Activated CD8-positive, alpha-beta T cell treated with anti-CD3 and anti-CD28 coated beads, Interleukin-2, amount 10 ng/mL, durations not matched to agents 7 days and 5 days (primary cell): Measurements from ENCODE around the gene SAA2. TPM values are rescaled to one million over a fixed set of nuclear protein-coding genes. Genes with fewer than 3 reads are reported as not detected.
"Not testable (repeated sequence)": the region's sequence is repeated elsewhere in the genome, so short reads cannot be mapped to it uniquely, and the experiment has no call there.

Experiments
- ATAC-seq: fragments of 150-1000 bp; cut with Tn5 transposase; one replicate; pipeline ENCODE4 v1.10.0; 2021; ENCODE audit warnings: moderate library complexity
- CTCF ChIA-PET: fragments of 350-600 bp; sonication (Branson Sonifier 250); formaldehyde crosslinking; loops from one replicate; lab custom pipeline; 2021; ENCODE audit warnings: antibody characterized with exemption; lab: Charles Lee
- POLR2A ChIA-PET: fragments of 350-600 bp; sonication (Branson Sonifier 250); formaldehyde crosslinking; loops from one replicate; lab custom pipeline; 2021; ENCODE audit warnings: antibody characterized with exemption; lab: Charles Lee
- DNase-seq: peaks from one replicate; pipeline ENCODE4 v3.0.0-alpha.2; 2020
- H3K27ac Mint-ChIP-seq: one replicate; pipeline ENCODE4 v1.8.0; 2021; ENCODE audit warnings: mild to moderate bottlenecking, mixed read lengths
- H3K27me3 Mint-ChIP-seq: one replicate; pipeline ENCODE4 v1.8.0; 2021; ENCODE audit warnings: low read depth, mixed read lengths
- H3K36me3 Mint-ChIP-seq: one replicate; pipeline ENCODE4 v1.8.0; 2021; ENCODE audit warnings: low read depth, mixed read lengths
- H3K4me1 Mint-ChIP-seq: one replicate; pipeline ENCODE4 v1.8.0; 2021; ENCODE audit warnings: low read depth, mixed read lengths
- H3K4me3 Mint-ChIP-seq: one replicate; pipeline ENCODE4 v1.8.0; 2021; ENCODE audit warnings: mild to moderate bottlenecking, mixed read lengths
- H3K9me3 Mint-ChIP-seq: one replicate; pipeline ENCODE4 v1.8.0; 2022; ENCODE audit warnings: mixed read lengths; ENCODE audit not compliant: insufficient read depth
- total RNA-seq, 2 experiments: library from RNA; stranded (reverse); gene quantifications; one replicate each; pipeline ENCODE4 v1.2.3, GENCODE V29; 2021

Gene SAA2
- total RNA-seq, 2 experiments from 2014 or later, result not detected

DNA sequence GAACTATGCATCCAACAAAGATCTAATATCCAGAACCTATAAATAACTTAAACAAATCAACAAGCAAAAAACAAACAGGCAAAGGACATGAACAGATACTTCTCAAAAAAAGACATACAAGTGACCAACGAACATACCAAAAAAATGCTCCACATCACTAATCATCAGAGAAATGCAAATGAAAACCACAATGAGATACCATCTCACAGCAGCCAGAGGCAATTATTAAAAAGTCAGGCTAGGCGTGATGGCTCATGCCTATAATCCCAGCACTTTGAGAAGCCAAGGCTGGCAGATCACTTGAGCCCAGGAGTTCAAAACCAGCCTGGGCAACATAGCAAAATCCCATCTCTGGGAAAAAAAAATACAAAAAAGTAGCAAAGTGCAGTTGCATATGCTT lies 22.6 kb downstream of the SAA2 start:
- ATAC-seq (no peak), DNase-seq (no peak)
- ChIA-PET POLR2A (no interaction called here), CTCF (interaction anchor here (1.0 to 1.4 kb wide), 2 partner anchors 9 to 18 kb away, joined by 3 to 4 read pairs; no protein-coding TSS in a partner anchor)
- Mint-ChIP-seq H3K4me3 (no peak overlapping the region), H3K27ac (no peak overlapping the region), H3K9me3 (no peaks in the 10 kb centered on the region), H3K36me3 (no peaks in the 10 kb centered on the region), H3K27me3 (peaks cover 14% of the 10 kb centered on the region), H3K4me1 (no peaks in the 10 kb centered on the region)

DNA sequence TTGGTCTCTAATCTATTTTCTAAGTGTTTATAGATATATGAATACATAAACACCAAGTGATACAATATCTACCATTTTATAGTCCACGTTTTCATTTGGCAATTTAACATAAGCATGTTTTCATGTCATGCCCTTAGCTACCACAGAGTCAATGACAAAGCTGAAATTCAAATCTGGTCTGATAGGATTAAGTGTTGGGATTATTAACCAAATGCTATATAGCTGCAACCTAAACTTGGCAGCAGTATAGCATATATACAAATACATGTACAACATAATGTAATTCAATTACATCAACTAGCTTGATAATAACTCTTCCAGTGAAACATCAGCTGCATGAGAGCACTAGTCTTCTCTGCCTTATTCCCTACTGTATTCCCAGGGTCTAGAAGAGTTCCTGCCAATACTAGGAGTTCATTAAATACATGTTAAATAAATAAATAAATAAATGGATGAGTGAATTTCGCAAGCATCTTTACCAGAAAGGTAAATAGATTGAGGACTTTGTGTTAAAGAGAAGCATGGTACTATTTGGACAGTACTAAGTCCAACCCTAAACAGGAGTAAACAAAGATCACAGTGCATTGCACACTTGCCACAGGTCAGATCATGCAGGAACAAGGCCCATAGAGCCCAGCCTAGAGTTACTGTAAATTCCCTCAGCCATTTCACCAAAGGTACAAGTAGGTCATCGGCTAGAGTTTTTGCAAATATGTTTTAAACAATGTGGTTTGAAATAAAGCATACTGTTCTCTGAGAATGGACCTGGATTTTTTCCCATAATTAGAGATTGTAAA lies 24.7 kb downstream of the SAA2 start:
- DNase-seq (no peak), ATAC-seq (no peak)
- Mint-ChIP-seq H3K27ac (no peak overlapping the region), H3K4me1 (no peaks in the 10 kb centered on the region), H3K36me3 (no peaks in the 10 kb centered on the region), H3K4me3 (no peak overlapping the region), H3K27me3 (peaks cover 24% of the 10 kb centered on the region), H3K9me3 (no peaks in the 10 kb centered on the region)
- ChIA-PET CTCF (interaction anchor here (0.9 kb wide), 1 partner anchor 42 kb away, joined by 3 read pairs; no protein-coding TSS in a partner anchor), POLR2A (interaction anchor here (1.2 kb wide), 1 partner anchor 51 kb away, joined by 5 read pairs; no protein-coding TSS in a partner anchor)

DNA sequence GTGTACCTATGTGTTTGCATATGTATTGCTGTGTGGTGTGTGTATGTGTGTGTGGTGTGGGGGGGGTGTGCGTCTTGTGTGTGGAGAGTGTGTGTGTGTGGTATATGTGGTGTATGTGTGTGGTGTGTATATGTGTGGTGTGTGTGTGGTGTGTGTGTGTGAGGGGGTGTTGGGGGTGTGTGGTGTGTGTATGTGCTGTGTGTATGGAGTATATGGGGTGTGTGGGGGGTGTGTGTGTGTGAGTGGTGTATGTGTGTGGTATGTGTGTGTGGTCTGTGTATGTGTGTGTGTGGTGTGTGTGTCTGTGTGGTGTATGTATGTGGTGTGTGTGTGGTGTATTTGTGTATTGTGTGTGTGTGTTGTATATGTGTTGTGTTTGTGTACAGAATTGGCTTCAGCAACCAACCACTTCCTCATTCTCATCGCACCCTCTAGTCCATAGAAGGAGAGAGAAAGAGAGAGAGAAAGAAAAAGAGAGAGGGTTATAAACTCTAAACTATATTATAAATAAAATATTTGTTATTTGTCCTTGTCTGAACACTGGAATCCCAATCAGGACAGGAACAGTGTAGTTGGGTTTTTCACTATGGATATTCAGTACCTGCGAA lies 25.6 kb downstream of the SAA2 start:
- H3K9me3 Mint-ChIP-seq, result no peaks in the 10 kb centered on the region
- ChIA-PET POLR2A (no interaction called here), CTCF (no interaction called here)

DNA sequence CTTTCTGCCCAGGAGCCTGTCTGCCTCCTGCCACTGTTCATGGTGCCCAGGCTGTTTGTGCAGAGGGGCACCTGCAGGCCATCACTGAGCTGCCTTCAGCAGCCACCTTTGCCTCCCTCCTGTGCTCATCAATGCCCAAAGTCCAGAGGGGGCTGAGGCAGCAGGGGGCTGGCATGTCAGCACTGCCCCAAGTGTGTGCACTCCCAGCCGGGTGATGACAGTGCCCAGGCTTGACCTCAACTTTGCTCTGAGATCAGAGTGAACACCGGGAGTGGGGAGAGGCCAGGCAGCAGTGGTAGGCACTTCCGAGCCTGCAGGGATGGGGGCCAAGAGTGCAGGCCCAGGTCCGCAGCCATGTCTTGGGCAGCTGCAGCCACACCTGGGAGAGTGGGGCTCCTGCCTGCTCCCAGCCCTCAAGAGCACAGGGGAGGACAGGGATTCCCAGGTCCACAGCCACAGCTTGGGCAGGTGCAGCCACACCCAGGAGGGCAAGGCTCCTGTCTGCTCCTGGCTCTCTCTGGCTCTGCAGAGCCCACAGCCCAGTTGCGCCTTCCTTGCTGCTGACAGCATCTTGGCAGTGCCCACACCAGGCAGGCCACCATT lies 27.1 kb downstream of the SAA2 start:
- Mint-ChIP-seq H3K9me3 (no peaks in the 10 kb centered on the region), H3K27ac (no peak overlapping the region), H3K27me3 (peaks cover 34% of the 10 kb centered on the region), H3K36me3 (no peaks in the 10 kb centered on the region), H3K4me3 (no peak overlapping the region), H3K4me1 (no peaks in the 10 kb centered on the region)
- CTCF ChIA-PET, result no interaction called here
- DNase-seq (no peak), ATAC-seq (no peak)
- POLR2A ChIA-PET, result no interaction called here

More for the DNA sequence above, 25.6 kb downstream of the SAA2 start:
- no peak for DNase-seq
- H3K4me1 Mint-ChIP-seq, result no peaks in the 10 kb centered on the region
- H3K4me3 Mint-ChIP-seq, result no peak overlapping the region
- H3K36me3 Mint-ChIP-seq, result no peaks in the 10 kb centered on the region
- peaks cover 26% of the 10 kb centered on the region for H3K27me3 Mint-ChIP-seq
- H3K27ac Mint-ChIP-seq, result no peak overlapping the region
- no peak for ATAC-seq

DNA sequence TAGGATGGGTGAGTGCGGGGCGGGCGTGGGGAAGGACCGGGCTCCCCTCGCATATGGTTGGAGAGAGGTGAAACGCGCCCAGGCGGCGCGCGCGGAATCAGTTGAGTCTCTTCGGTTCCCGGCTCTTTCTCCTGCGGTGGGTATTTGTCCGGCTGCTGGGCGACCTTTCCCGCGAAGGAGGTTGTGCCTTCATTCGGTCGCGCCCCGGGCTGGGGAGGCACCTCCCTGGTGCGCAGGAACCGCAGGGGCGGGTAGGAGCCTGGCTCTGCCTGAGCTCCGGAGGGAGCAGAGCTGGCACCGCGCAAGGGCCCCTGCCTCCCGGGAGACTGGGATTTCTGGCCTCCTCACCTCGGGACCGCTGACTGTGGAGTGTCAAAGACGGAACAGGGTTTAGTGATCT lies 39.4 kb downstream of the SAA2 start:
- ChIA-PET POLR2A (no interaction called here), CTCF (no interaction called here)
- Mint-ChIP-seq H3K27me3 (peaks cover 57% of the 10 kb centered on the region), H3K4me1 (no peaks in the 10 kb centered on the region), H3K9me3 (no peaks in the 10 kb centered on the region), H3K4me3 (no peak overlapping the region), H3K27ac (no peak overlapping the region), H3K36me3 (no peaks in the 10 kb centered on the region)
- no peak for ATAC-seq
- no peak for DNase-seq

DNA sequence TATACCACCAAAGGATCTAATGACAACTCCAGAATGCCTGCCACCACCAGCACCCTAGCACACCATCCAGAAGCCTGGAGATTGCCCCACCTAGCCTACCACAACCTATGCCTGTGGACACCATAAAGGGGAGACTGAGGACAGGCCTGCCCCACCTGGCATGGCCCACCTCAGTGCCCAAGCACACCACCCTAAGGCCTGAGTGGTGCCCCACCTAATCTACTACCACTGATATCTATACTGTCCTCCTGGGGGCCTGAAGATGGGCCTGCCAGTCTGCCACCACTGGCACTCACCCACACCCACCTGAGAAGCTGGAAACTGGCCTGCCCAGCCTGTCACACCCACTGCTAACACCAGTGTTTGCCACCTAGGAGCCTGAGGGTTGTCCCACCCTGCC lies 43.7 kb downstream of the SAA2 start:
- peaks cover 49% of the 10 kb centered on the region for H3K27me3 Mint-ChIP-seq
- CTCF ChIA-PET, result interaction anchor here (0.9 to 1.4 kb wide), 3 partner anchors 14 to 213 kb away, joined by 3 to 19 read pairs (median 3); no protein-coding TSS in a partner anchor
- POLR2A ChIA-PET, result no interaction called here
- H3K27ac Mint-ChIP-seq, result no peak overlapping the region
- no peaks in the 10 kb centered on the region for H3K9me3 Mint-ChIP-seq
- ATAC-seq (no peak), DNase-seq (no peak)
- H3K4me1 Mint-ChIP-seq, result peaks cover 2% of the 10 kb centered on the region
- H3K4me3 Mint-ChIP-seq, result no peak overlapping the region
- no peaks in the 10 kb centered on the region for H3K36me3 Mint-ChIP-seq

DNA sequence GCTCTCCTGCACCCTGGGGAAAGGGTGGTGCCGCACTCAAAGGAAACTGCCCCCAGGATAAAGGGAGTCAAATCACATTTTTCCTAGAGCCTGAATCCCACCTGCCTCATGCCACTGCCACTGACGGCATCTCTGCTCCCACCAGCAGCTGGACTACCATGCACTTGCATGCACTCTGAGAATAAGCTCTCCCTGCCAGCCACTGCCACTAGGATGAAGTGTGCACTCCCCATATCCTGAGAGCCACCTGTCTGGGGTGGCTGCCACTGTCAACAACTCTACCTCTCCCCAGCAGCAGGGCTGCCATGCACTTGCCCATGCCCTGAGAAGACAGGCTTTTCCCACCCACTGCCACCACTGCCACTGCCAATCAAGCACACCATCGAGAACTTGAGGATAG lies 44.2 kb downstream of the SAA2 start:
- DNase-seq (no peak), ATAC-seq (no peak)
- Mint-ChIP-seq H3K36me3 (no peaks in the 10 kb centered on the region), H3K27ac (no peak overlapping the region), H3K9me3 (no peaks in the 10 kb centered on the region), H3K4me1 (peaks cover 2% of the 10 kb centered on the region), H3K4me3 (no peak overlapping the region), H3K27me3 (peaks cover 46% of the 10 kb centered on the region)
- CTCF ChIA-PET, result interaction anchor here (0.6 to 1.4 kb wide), 8 partner anchors 13 to 225 kb away, joined by 3 to 19 read pairs (median 3); partner anchors contain the start of gene SAAL1
- POLR2A ChIA-PET, result no interaction called here

DNA sequence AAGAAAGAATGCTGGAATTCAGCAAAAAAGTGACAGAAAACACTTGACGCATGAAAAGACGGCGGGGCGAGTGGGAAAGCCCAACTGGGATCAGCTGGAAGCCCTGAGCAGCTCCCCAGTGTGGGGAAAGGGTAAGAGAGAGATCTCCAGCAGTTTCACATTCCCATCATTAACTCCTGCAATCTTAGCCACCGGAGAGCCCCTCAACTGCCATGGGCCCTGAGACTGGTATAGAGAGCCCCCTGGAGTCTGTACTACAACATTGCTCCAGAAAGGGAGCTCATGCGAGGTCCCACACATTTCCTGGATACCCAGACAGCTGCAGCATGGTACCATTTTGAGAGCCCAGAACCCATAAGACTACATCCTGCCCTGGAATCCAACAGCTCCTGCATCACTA lies 44.7 kb downstream of the SAA2 start:
- DNase-seq, result peak; percentile 26
- H3K4me1 Mint-ChIP-seq, result peaks cover 2% of the 10 kb centered on the region
- ATAC-seq, result no peak
- H3K9me3 Mint-ChIP-seq, result no peaks in the 10 kb centered on the region
- no peak overlapping the region for H3K27ac Mint-ChIP-seq
- CTCF ChIA-PET, result interaction anchor here (0.6 to 1.4 kb wide), 9 partner anchors 13 to 224 kb away, joined by 3 to 19 read pairs (median 3); partner anchors contain the start of gene SAAL1
- H3K4me3 Mint-ChIP-seq, result no peak overlapping the region
- H3K27me3 Mint-ChIP-seq, result peaks cover 42% of the 10 kb centered on the region
- no peaks in the 10 kb centered on the region for H3K36me3 Mint-ChIP-seq
- POLR2A ChIA-PET, result no interaction called here

DNA sequence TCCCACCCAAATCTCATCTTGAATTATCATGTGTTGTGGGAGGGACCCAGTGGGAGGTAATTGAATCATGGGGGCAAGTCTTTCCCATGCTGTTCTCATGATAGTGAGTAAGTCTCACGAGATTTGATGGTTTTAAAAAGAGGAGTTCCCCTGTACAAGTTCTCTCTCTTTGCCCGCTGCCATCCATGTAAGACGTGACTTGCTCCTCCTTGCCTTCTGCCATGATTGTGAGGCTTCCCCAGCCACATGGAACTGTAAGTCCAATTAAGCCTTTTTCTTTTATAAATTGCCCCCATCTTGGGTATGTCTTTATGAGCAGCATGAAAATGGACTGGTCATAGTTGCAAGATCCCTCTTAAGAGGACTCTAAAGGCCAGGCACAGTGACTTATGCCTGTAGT lies 50.7 kb downstream of the SAA2 start:
- CTCF ChIA-PET, H3K36me3 Mint-ChIP-seq, H3K4me3 Mint-ChIP-seq, H3K9me3 Mint-ChIP-seq, ATAC-seq, H3K27ac Mint-ChIP-seq, POLR2A ChIA-PET, DNase-seq, H3K4me1 Mint-ChIP-seq: not testable (repeated sequence)
- H3K27me3 Mint-ChIP-seq, result peaks cover 32% of the 10 kb centered on the region

DNA sequence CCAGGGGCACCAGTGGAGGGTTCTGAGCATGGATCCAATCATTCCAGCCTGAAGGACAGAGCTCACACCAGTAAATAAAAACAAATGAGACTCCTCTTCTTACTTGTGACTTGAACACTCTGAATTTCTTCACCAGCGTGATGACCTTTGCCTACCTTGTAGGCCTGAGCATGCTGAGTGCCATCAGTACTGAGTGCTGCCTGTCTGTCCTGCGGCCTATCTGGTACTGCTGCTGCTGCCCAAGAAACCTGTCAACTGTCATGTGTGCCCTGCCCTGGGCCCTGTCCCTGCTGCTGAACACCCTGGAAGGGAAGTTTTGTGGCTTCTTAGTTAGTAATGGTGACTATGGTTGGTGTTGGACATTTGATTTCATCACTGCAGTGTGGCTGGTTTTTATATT lies 51.9 kb downstream of the SAA2 start:
- H3K9me3 Mint-ChIP-seq, result no peaks in the 10 kb centered on the region
- no peaks in the 10 kb centered on the region for H3K36me3 Mint-ChIP-seq
- POLR2A ChIA-PET, result no interaction called here
- peaks cover 29% of the 10 kb centered on the region for H3K27me3 Mint-ChIP-seq
- H3K27ac Mint-ChIP-seq, result no peak overlapping the region
- ATAC-seq (no peak), DNase-seq (no peak)
- H3K4me3 Mint-ChIP-seq, result no peak overlapping the region
- CTCF ChIA-PET, result no interaction called here
- no peaks in the 10 kb centered on the region for H3K4me1 Mint-ChIP-seq
